Amniotic stem cell (primary cell): Measurements from ENCODE around the gene CREB3L2.
"Not testable (repeated sequence)": the region's sequence is repeated elsewhere in the genome, so short reads cannot be mapped to it uniquely, and the experiment has no call there.

ENCODE experiments used
- DNase-seq: peaks from one replicate; lab custom pipeline; 2025; lab: John Stamatoyannopoulos, UW

The CREB3L2 gene

GRCh38 chr7:138014201-138014600 is 12.3 kb upstream of the CREB3L2 start:
- not testable (repeated sequence) for DNase-seq

GRCh38 chr7:138009350-138009653 is 7.4 kb upstream of the CREB3L2 start:
- no peak for DNase-seq

- DNase-seq: no peak
These were observed 6.9 kb upstream of the CREB3L2 start for GRCh38 chr7:138008588-138009349.

GRCh38 chr7:138008019-138008587 is 6.2 kb upstream of the CREB3L2 start:
- DNase-seq: no peak

GRCh38 chr7:138006106-138006505 is 4.2 kb upstream of the CREB3L2 start:
- DNase-seq: no peak

GRCh38 chr7:138004936-138005335 is 3.0 kb upstream of the CREB3L2 start:
- DNase-seq: no peak

- DNase-seq: no peak
These were observed 2.2 kb upstream of the CREB3L2 start for GRCh38 chr7:138004046-138004445.

GRCh38 chr7:138002828-138003189 is 923 bp upstream of the CREB3L2 start:
- no peak for DNase-seq

GRCh38 chr7:138002096-138002827 is 376 bp upstream of the CREB3L2 start:
- DNase-seq: peak; percentile 98

- peak; percentile 71 for DNase-seq
These were observed 1.7 kb downstream of the CREB3L2 start for GRCh38 chr7:138000081-138000701.

GRCh38 chr7:137999496-138000080 is 2.3 kb downstream of the CREB3L2 start:
- no peak for DNase-seq

GRCh38 chr7:137998250-137998649 is 3.6 kb downstream of the CREB3L2 start:
- DNase-seq: no peak

GRCh38 chr7:137996871-137997270 is 5.0 kb downstream of the CREB3L2 start:
- DNase-seq: no peak

- DNase-seq: no peak
These were observed 5.5 kb downstream of the CREB3L2 start for GRCh38 chr7:137996386-137996851.

GRCh38 chr7:137994216-137994615 is 7.7 kb downstream of the CREB3L2 start:
- no peak for DNase-seq

- DNase-seq: no peak
These were observed 8.5 kb downstream of the CREB3L2 start for GRCh38 chr7:137993395-137993743.

- no peak for DNase-seq
These were observed 9.1 kb downstream of the CREB3L2 start for GRCh38 chr7:137992550-137993394.

- no peak for DNase-seq
These were observed 9.8 kb downstream of the CREB3L2 start for GRCh38 chr7:137992104-137992549.

GRCh38 chr7:137990251-137990941 is 11.5 kb downstream of the CREB3L2 start:
- DNase-seq: peak; percentile 73

GRCh38 chr7:137989590-137989989 is 12.3 kb downstream of the CREB3L2 start:
- DNase-seq: no peak

- no peak for DNase-seq
These were observed 12.8 kb downstream of the CREB3L2 start for GRCh38 chr7:137989094-137989493.
